ENCODE results near the gene HDGF.

DNA sequence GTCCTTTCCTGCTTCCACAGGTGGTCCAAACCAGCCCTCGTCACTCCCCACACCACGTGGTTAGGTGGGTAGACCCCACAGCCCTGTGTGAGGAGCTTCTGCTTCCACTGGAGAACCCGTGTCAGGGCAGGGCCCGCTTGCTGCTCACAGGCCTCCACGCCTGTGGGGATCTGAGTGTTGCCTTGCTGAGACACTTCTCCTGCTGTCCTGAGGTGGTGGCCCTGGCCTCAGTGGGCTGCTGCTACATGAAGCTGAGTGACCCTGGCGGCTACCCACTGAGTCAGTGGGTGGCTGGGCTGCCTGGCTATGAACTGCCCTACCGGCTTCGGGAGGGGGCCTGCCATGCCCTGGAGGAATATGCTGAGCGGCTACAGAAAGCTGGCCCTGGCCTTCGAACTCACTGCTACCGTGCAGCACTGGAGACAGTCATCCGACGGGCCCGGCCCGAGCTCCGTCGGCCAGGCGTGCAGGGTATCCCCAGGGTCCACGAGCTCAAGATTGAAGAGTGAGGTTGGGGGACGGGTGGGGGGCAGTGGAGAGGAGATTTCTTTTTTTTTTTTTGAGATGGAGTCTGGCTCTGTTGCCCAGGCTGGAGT is 17.4 kb downstream of the HDGF start:
- TF ChIP-seq ZNF143 (CRISPR knock-in tag; IDR thresholded peaks at IDR 0.05) (no peak), ZEB2 (IDR thresholded peaks at IDR 0.05) (no peak), ZNF785 (CRISPR knock-in tag; IDR thresholded peaks at IDR 0.05) (no peak), POLR2A (conservative IDR thresholded peaks at IDR 0.05) (no peak)

Measured in K562 (cell line).